BE2C (cell line): ENCODE measurements around the gene HHIPL1.

Experiments used
- DNase-seq: peaks from one replicate; pipeline ENCODE4 v3.0.0-alpha.2; 2020
- H3K27me3 ChIP-seq: fragments of 250-450 bp; sonication (Bioruptor Pico); 2 replicates; pipeline ENCODE4 v1.5.1; 2020; ENCODE audit warnings: mild to moderate bottlenecking
- H3K36me3 ChIP-seq: fragments of 250-450 bp; sonication (Bioruptor Pico); 2 replicates; pipeline ENCODE4 v1.5.1; 2020; ENCODE audit warnings: mild to moderate bottlenecking
- H3K4me1 ChIP-seq: fragments of 250-450 bp; sonication (Bioruptor Pico); 2 replicates; pipeline ENCODE4 v1.5.1; 2020
- H3K4me3 ChIP-seq: 2 replicates; pipeline ENCODE4 v1.5.1; 2011; ENCODE audit warnings: low read depth, low read length
- H3K9me3 ChIP-seq: fragments of 250-450 bp; sonication (Bioruptor Pico); 2 replicates; pipeline ENCODE4 v1.5.1; 2020
- TF ChIP-seq, protein P1 (sequence below): IDR thresholded peaks from 2 replicates; pipeline ENCODE4 v1.5.1; 2012; ENCODE audit warnings: mild to moderate bottlenecking, low read depth, low read length

The HHIPL1 gene

GRCh38 chr14:99676657-99677056 is 31.7 kb downstream of the HHIPL1 start:
- TF ChIP-seq, protein P1, sequence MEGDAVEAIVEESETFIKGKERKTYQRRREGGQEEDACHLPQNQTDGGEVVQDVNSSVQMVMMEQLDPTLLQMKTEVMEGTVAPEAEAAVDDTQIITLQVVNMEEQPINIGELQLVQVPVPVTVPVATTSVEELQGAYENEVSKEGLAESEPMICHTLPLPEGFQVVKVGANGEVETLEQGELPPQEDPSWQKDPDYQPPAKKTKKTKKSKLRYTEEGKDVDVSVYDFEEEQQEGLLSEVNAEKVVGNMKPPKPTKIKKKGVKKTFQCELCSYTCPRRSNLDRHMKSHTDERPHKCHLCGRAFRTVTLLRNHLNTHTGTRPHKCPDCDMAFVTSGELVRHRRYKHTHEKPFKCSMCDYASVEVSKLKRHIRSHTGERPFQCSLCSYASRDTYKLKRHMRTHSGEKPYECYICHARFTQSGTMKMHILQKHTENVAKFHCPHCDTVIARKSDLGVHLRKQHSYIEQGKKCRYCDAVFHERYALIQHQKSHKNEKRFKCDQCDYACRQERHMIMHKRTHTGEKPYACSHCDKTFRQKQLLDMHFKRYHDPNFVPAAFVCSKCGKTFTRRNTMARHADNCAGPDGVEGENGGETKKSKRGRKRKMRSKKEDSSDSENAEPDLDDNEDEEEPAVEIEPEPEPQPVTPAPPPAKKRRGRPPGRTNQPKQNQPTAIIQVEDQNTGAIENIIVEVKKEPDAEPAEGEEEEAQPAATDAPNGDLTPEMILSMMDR, result no peak
- no peak for DNase-seq
- no peaks in the 10 kb centered on the region; the same call in 1 of the 2 replicates for H3K27me3 ChIP-seq
- no peaks in the 10 kb centered on the region for H3K4me1 ChIP-seq
- no peaks in the 10 kb centered on the region for H3K36me3 ChIP-seq
- H3K4me3 ChIP-seq, result no peak overlapping the region
- no peaks in the 10 kb centered on the region; the same call in none of the 2 replicates for H3K9me3 ChIP-seq

- no peak overlapping the region for H3K4me3 ChIP-seq
- no peaks in the 10 kb centered on the region for H3K36me3 ChIP-seq
- no peak for DNase-seq
- H3K4me1 ChIP-seq, result no peaks in the 10 kb centered on the region
- H3K27me3 ChIP-seq, result no peaks in the 10 kb centered on the region; the same call in 1 of the 2 replicates
- H3K9me3 ChIP-seq, result no peaks in the 10 kb centered on the region; the same call in none of the 2 replicates
- TF ChIP-seq, protein P1, result no peak
Observed at GRCh38 chr14:99677231-99678140, 32.6 kb downstream of the HHIPL1 start.

DNA sequence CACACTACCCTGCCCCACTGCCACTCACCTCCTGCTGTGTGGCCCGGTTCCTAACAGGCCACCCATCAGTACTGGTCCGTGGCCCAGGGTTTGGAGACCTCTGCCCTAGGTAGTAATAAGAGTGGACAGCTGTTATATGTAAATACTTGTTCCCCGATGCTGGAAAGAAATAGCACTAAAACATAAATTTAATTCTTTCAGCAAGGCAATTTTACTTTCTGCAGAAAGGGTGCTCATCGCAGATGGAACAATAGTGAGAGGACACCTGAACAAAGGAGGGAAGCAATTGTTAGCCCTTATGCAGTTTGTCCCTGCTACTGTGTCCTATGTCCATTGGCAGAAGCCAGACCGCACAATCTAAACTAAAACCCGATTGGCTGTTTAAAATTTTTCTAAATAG is 33.3 kb downstream of the HHIPL1 start:
- Histone ChIP-seq H3K36me3 (no peaks in the 10 kb centered on the region), H3K4me1 (no peaks in the 10 kb centered on the region; the same call in 1 of the 2 replicates), H3K9me3 (no peaks in the 10 kb centered on the region; the same call in none of the 2 replicates), H3K27me3 (no peaks in the 10 kb centered on the region; the same call in 1 of the 2 replicates), H3K4me3 (no peak overlapping the region)
- TF ChIP-seq, protein P1, result no peak
- no peak for DNase-seq

GRCh38 chr14:99679111-99679510 is 34.2 kb downstream of the HHIPL1 start:
- TF ChIP-seq, protein P1, result no peak
- DNase-seq, result no peak

GRCh38 chr14:99679543-99679942 is 34.6 kb downstream of the HHIPL1 start:
- Histone ChIP-seq H3K9me3 (no peaks in the 10 kb centered on the region; the same call in none of the 2 replicates), H3K4me1 (no peaks in the 10 kb centered on the region; the same call in 1 of the 2 replicates), H3K4me3 (no peak overlapping the region), H3K27me3 (no peaks in the 10 kb centered on the region; the same call in 1 of the 2 replicates), H3K36me3 (no peaks in the 10 kb centered on the region)
- TF ChIP-seq, protein P1, result no peak
- no peak for DNase-seq

More at GRCh38 chr14:99679111-99679510, 34.2 kb downstream of the HHIPL1 start:
- H3K36me3 ChIP-seq, result no peaks in the 10 kb centered on the region
- no peak overlapping the region for H3K4me3 ChIP-seq
- H3K9me3 ChIP-seq, result no peaks in the 10 kb centered on the region; the same call in none of the 2 replicates
- H3K4me1 ChIP-seq, result no peaks in the 10 kb centered on the region; the same call in 1 of the 2 replicates
- no peaks in the 10 kb centered on the region; the same call in 1 of the 2 replicates for H3K27me3 ChIP-seq
